K562 (cell line): ENCODE measurements around the gene NQO2. TPM values are rescaled to one million over a fixed set of nuclear protein-coding genes. Genes with fewer than 3 reads are reported as not detected.
A peak's percentile ranks its signal among the peaks of the same experiment; 100 is the strongest.

Experiments
- HDGF ChIP-seq: fragments of 450-650 bp; IDR thresholded peaks from 2 replicates; pipeline ENCODE4 v1.6.1; 2016
- IFI16 ChIP-seq: fragments of 250-450 bp; sonication (Bioruptor Pico); IDR thresholded peaks from 2 replicates; pipeline ENCODE4 v2.1.2; 2022; ENCODE audit warnings: mild to moderate bottlenecking, inconsistent platforms
- LEF1 ChIP-seq: fragments of 450-650 bp; IDR thresholded peaks from 2 replicates; pipeline ENCODE4 v1.6.1; 2016; ENCODE audit warnings: mild to moderate bottlenecking
- MBD2 ChIP-seq: sonication (generic); IDR thresholded peaks from 2 replicates; pipeline ENCODE4 v1.6.1; 2016; ENCODE audit warnings: low read depth, borderline replicate concordance
- NR2C2 ChIP-seq, 2 experiments: fragments of 200-800 bp in 1 of 2; sonication (Bioruptor generic) in 1 of 2; sonication (generic) in 1 of 2; formaldehyde crosslinking in 1 of 2; IDR thresholded peaks; 2 replicates each; pipeline versions ENCODE4 v1.6.1 to v1.8.0; 2016 to 2022; ENCODE audit warnings: mild to moderate bottlenecking in 1 of 2, missing compliant biosample characterization in 1 of 2, missing genetic modification characterization in 1 of 2, missing genetic modification reagents in 1 of 2
- PHF8 ChIP-seq: fragments of 200-600 bp; sonication (generic); IDR thresholded peaks from 2 replicates; pipeline ENCODE4 v1.6.1; 2012; ENCODE audit warnings: mixed run types, mild to moderate bottlenecking, inconsistent platforms, low read length, moderate library complexity, borderline replicate concordance
- POU5F1 ChIP-seq: fragments of 150-350 bp; IDR thresholded peaks from 2 replicates; pipeline ENCODE4 v1.6.1; 2014; ENCODE audit warnings: borderline replicate concordance, low read length, low read depth, mild to moderate bottlenecking; ENCODE audit not compliant: partially characterized antibody
- STAT5A ChIP-seq: IDR thresholded peaks from 2 replicates; pipeline ENCODE4 v1.6.1; 2012; ENCODE audit warnings: low read length, inconsistent platforms, borderline replicate concordance
- ZBED1 ChIP-seq: IDR thresholded peaks from 2 replicates; pipeline ENCODE4 v1.6.1; 2014
- ZNF174 ChIP-seq: fragments of 250-450 bp; sonication (Bioruptor Pico); IDR thresholded peaks from 2 replicates; pipeline ENCODE4 v1.4.0; 2020; ENCODE audit warnings: mild to moderate bottlenecking
- ZNF232 ChIP-seq: sonication (generic); formaldehyde crosslinking; IDR thresholded peaks from 2 replicates; pipeline ENCODE4 v1.8.0; 2022; ENCODE audit warnings: mild to moderate bottlenecking, missing genetic modification reagents
- polyA plus RNA-seq, 8 experiments: library from polyadenylated mRNA; depleted of rRNA in 4 of 8; stranded (reverse) in 5 of 8; unstranded in 3 of 8; fragments of >200 nt; fragmentation: Nextera tagmentation in 2 of 8; fragmentation: Illumina TruSeq in 1 of 8; extraction: Ambion mirVana in 2 of 8; extraction: Trizol in 1 of 8; gene quantifications; 2 replicates each; pipeline versions ENCODE4 v1.2.1 to v1.2.3, GENCODE V29; 2011 to 2014; ENCODE audit warnings: inconsistent platforms in 1 of 8, missing spikeins in 1 of 8
- total RNA-seq, 7 experiments: library from RNA; depleted of rRNA in 6 of 7; stranded (reverse); fragments of >200 nt in 6 of 7; fragmentation: Illumina TruSeq in 2 of 7; extraction: Trizol in 2 of 7; gene quantifications; 2 replicates each; pipeline versions ENCODE4 v1.2.1 to v1.2.3, GENCODE V29; 2011 to 2021; ENCODE audit warnings: low replicate concordance in 1 of 7
- TF ChIP-seq, protein P1 (sequence below), 2 experiments: fragments of 450-650 bp in 1 of 2; sonication (generic) in 1 of 2; formaldehyde crosslinking in 1 of 2; IDR thresholded peaks; 2 replicates each; pipeline versions ENCODE4 v1.7.1 to v1.9.0; 2016 to 2022; ENCODE audit warnings: inconsistent platforms in 1 of 2, mild to moderate bottlenecking in 1 of 2, missing genetic modification reagents in 1 of 2
- TF ChIP-seq, protein P2 (sequence below): conservative IDR thresholded peaks from 2 replicates; pipeline ENCODE4 v1.6.1; 2011; ENCODE audit warnings: low read depth, mild to moderate bottlenecking, low read length; ENCODE audit not compliant: control insufficient read depth
- TF ChIP-seq, protein P3 (sequence below): fragments of 250-450 bp; sonication (Bioruptor Pico); IDR thresholded peaks from 2 replicates; pipeline ENCODE4 v1.5.0; 2021

Gene NQO2
- total and polyA plus RNA-seq, 9 of the 15 experiments (the other 6 are each of a cell fraction or from before 2014, with no cell fraction given): 54.6 to 214 (median 116) TPM

DNA sequence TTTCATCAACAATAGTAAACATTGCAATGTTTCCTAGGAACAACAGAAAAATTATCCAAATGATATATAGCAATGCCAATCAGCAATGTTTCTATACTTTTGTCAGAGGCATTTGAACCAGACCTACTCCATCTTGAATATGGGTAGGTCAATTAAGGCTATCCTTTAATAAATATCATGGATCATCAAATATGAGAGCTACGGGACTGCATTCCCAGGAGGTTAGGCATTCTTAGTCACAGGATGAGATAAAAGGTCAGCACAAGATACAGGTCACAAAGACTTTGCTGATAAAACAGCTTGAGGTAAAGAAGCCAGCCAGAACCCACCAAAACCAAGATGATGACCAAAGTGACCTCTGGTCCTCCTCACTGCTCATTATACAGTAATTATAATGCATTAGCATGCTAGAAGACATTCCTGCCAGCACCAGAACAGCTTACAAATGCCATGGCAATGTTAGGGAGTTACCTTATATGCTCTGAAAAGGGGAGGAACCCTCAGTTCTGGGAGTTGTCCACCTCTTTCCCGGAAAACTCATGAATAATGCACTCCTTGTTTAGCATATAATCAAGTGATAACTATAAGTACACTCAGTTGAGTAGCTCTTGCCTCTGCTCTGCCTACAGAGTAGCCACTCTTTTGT lies 19.8 kb upstream of the NQO2 start (continued):
- TF ChIP-seq, protein P1, sequence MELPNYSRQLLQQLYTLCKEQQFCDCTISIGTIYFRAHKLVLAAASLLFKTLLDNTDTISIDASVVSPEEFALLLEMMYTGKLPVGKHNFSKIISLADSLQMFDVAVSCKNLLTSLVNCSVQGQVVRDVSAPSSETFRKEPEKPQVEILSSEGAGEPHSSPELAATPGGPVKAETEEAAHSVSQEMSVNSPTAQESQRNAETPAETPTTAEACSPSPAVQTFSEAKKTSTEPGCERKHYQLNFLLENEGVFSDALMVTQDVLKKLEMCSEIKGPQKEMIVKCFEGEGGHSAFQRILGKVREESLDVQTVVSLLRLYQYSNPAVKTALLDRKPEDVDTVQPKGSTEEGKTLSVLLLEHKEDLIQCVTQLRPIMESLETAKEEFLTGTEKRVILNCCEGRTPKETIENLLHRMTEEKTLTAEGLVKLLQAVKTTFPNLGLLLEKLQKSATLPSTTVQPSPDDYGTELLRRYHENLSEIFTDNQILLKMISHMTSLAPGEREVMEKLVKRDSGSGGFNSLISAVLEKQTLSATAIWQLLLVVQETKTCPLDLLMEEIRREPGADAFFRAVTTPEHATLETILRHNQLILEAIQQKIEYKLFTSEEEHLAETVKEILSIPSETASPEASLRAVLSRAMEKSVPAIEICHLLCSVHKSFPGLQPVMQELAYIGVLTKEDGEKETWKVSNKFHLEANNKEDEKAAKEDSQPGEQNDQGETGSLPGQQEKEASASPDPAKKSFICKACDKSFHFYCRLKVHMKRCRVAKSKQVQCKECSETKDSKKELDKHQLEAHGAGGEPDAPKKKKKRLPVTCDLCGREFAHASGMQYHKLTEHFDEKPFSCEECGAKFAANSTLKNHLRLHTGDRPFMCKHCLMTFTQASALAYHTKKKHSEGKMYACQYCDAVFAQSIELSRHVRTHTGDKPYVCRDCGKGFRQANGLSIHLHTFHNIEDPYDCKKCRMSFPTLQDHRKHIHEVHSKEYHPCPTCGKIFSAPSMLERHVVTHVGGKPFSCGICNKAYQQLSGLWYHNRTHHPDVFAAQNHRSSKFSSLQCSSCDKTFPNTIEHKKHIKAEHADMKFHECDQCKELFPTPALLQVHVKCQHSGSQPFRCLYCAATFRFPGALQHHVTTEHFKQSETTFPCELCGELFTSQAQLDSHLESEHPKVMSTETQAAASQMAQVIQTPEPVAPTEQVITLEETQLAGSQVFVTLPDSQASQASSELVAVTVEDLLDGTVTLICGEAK (IDR thresholded peaks at IDR 0.05): no peak
- TF ChIP-seq, protein P1 (CRISPR knock-in tag; IDR thresholded peaks at IDR 0.05): no peak
- no peak for TF ChIP-seq ZBED1
- TF ChIP-seq PHF8: no peak
- peak; percentile 72; the same call in 1 of the 2 replicates for TF ChIP-seq IFI16 (CRISPR knock-in tag)
- TF ChIP-seq POU5F1: no peak
- TF ChIP-seq, protein P2, sequence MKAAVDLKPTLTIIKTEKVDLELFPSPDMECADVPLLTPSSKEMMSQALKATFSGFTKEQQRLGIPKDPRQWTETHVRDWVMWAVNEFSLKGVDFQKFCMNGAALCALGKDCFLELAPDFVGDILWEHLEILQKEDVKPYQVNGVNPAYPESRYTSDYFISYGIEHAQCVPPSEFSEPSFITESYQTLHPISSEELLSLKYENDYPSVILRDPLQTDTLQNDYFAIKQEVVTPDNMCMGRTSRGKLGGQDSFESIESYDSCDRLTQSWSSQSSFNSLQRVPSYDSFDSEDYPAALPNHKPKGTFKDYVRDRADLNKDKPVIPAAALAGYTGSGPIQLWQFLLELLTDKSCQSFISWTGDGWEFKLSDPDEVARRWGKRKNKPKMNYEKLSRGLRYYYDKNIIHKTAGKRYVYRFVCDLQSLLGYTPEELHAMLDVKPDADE: no peak
- TF ChIP-seq, protein P3, sequence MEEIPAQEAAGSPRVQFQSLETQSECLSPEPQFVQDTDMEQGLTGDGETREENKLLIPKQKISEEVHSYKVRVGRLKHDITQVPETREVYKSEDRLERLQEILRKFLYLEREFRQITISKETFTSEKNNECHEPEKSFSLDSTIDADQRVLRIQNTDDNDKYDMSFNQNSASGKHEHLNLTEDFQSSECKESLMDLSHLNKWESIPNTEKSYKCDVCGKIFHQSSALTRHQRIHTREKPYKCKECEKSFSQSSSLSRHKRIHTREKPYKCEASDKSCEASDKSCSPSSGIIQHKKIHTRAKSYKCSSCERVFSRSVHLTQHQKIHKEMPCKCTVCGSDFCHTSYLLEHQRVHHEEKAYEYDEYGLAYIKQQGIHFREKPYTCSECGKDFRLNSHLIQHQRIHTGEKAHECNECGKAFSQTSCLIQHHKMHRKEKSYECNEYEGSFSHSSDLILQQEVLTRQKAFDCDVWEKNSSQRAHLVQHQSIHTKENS (CRISPR knock-in tag): no peak
- TF ChIP-seq ZNF174 (CRISPR knock-in tag): no peak
- no peak for TF ChIP-seq ZNF232 (CRISPR knock-in tag)
- TF ChIP-seq STAT5A: peak; percentile 98
- TF ChIP-seq NR2C2 (CRISPR knock-in tag; IDR thresholded peaks at IDR 0.05): no peak
- TF ChIP-seq NR2C2 (tag; IDR thresholded peaks at IDR 0.05): peak; percentile 90
- TF ChIP-seq MBD2: no peak
- no peak for TF ChIP-seq HDGF
- TF ChIP-seq LEF1: no peak
